Measurements from ENCODE around the gene MADCAM1. TPM values are rescaled to one million over a fixed set of nuclear protein-coding genes. Genes with fewer than 3 reads are reported as not detected.

Gene MADCAM1
- total and polyA plus RNA-seq, 8 donors, result 0.52 to 11.7 (median 6.7) TPM; not detected in 1

GRCh38 chr19:536031-536880 lies 40.0 kb downstream of the MADCAM1 start:
- ATAC-seq (no peak), DNase-seq (no peak)
- Histone ChIP-seq H3K4me3 (no peak overlapping the region), H3K9me3 (no peaks in the 10 kb centered on the region), H3K4me1 (peaks cover 15 to 29% of the 10 kb centered on the region in 2 donors), H3K27ac (peak overlapping the region in 1 of 2 donors; percentile 28), H3K36me3 (peaks cover 0 to 52% of the 10 kb centered on the region in 2 donors), H3K27me3 (no peaks in the 10 kb centered on the region)
- TF ChIP-seq CTCF (IDR thresholded peaks at IDR 0.05), result no peak
- intact Hi-C loops (cut with DNase I), result no loop called here

DNA sequence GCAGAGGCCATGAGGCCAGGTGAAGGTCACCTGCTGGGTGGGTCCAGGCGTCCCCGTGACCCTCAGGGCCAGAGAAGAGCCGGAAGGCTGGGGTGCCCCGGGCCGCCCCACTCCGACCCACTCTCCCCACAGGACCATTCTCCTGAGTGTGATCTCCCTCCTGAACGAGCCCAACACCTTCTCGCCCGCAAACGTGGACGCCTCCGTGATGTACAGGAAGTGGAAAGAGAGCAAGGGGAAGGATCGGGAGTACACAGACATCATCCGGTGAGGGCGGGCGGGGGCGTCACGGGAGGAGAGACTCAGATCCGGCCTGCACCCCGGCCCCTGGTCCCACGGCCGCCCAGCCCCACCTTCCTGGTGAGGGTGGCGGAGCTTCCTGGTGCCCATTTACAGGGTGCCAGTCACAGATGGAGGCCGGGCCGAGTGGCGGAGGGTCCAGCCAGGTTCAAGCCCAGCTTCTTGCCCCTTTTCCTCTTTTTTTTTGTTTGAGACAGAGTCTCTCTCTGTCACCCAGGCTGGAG lies 40.7 kb downstream of the MADCAM1 start:
- H3K36me3 ChIP-seq, result peaks cover 0 to 59% of the 10 kb centered on the region in 2 donors
- DNase-seq (no peak), ATAC-seq (no peak)
- TF ChIP-seq CTCF (IDR thresholded peaks at IDR 0.05), result no peak
- no peaks in the 10 kb centered on the region for H3K9me3 ChIP-seq
- peak overlapping the region in 1 of 2 donors; percentile 28 for H3K27ac ChIP-seq
- peaks cover 15 to 29% of the 10 kb centered on the region in 2 donors for H3K4me1 ChIP-seq
- intact Hi-C loops (cut with DNase I), result no loop called here
- H3K4me3 ChIP-seq, result no peak overlapping the region
- no peaks in the 10 kb centered on the region for H3K27me3 ChIP-seq

DNA sequence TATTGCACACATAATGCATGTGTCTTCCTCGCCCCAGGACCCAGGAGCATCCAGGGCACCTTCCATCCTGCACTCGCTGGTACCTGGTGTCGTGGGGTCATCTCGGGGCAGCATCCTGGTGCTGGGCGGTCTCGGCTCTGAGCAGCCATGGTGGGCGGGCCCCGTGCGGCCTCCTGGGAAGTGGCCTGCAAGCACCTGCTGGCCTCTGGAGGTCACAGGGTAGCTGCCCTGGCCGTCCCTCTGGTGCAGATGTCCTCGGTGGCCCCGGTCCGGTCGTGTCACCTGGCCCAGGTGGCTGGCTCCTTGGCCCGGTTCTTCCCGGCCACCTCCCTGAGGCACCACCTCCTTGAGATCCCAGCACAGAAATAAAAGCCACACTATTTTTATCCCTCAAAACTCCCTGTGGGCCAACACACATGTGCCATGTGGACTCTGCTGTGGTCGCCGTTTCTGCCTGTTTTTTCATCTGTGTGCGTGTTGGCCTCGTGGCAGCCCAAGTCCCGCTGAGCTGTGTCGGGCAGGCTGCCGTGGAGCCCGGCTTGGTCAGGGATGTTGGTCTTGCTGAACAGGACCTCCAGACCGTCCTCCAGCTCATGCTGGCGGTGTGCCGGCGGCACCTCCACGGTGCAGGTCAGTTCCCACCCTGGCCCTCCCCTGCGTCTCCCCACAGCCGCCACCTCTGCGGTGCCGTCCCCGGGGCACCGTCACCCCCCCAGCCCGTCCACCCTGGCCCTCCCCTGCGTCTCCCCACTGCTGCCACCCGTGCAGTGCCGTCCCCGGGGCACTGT lies 42.5 kb downstream of the MADCAM1 start:
- no peaks in the 10 kb centered on the region for H3K9me3 ChIP-seq
- no peaks in the 10 kb centered on the region for H3K27me3 ChIP-seq
- peaks cover 0 to 68% of the 10 kb centered on the region in 2 donors for H3K36me3 ChIP-seq
- ATAC-seq (no peak), DNase-seq (no peak)
- no peak for TF ChIP-seq CTCF (IDR thresholded peaks at IDR 0.05)
- intact Hi-C loops (cut with DNase I), result no loop called here
- H3K4me3 ChIP-seq, result no peak overlapping the region
- H3K27ac ChIP-seq, result no peak overlapping the region
- H3K4me1 ChIP-seq, result peaks cover 8 to 15% of the 10 kb centered on the region in 2 donors

- no peak for DNase-seq
- TF ChIP-seq CTCF (IDR thresholded peaks at IDR 0.05), result no peak
- Histone ChIP-seq H3K4me1 (peaks cover 7 to 11% of the 10 kb centered on the region in 2 donors), H3K27me3 (no peaks in the 10 kb centered on the region), H3K36me3 (peaks cover 0 to 68% of the 10 kb centered on the region in 2 donors), H3K4me3 (no peak overlapping the region), H3K9me3 (no peaks in the 10 kb centered on the region), H3K27ac (no peak overlapping the region)
- no peak for ATAC-seq
- intact Hi-C loops (cut with DNase I), result no loop called here
Measured at GRCh38 chr19:539429-540030, 43.2 kb downstream of the MADCAM1 start.
